ENCODE data around the gene CRB1. TPM values are rescaled to one million over a fixed set of nuclear protein-coding genes. Genes with fewer than 3 reads are reported as not detected.

Gene CRB1
- total RNA-seq, 1 experiment from 2014 or later = not detected

DNA sequence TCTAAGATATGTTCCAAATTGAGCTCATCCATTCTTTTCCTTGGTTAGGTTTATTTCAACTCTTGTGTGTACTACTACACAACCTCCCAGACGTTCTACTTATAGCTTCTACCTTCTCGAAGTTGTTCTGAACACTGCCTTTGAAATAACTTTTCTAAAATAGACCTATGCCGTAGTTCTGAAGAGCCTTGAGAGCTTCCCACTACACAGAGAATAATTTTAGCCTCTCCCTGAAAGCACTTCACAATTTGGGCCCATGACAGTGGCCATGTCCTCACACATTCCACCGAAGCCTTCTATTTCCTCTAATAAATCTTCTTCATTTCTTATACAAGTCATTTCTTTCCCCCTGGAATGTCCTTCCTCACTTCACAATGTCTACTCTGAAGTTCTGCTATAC lies 62.2 kb downstream of the CRB1 start:
- ChIA-PET POLR2A (ENCODE audit: unreplicated experiment) (no interaction called here), CTCF (no interaction called here)
- no TSS peak for BruUV-seq (replicated peaks)

DNA sequence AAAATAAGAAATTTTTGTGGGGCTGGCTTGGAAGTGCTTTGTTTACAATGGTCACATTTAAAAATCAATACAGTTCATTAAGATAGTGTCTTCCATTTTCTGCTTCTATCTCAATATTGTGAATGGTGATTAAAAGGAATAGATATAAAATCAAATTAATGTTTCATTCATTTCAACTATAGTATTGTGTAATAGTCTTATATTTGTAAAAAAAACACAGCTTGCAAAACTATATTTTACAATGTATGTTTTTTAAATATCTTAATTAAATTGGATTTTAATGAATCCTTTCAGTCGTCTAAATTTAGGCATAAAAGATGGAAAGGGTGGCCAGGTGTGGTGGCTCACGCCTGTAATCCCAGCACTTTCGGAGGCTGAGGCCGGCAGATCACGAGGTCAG lies 63.5 kb downstream of the CRB1 start:
- Histone ChIP-seq H3K4me1 (replicated peaks; ENCODE audit: insufficient read depth) (no peaks in the 10 kb centered on the region), H3K79me2 (ENCODE audit: low read depth) (no peaks in the 10 kb centered on the region), H3K4me3 (no peak overlapping the region), H3K4me2 (no peak overlapping the region), H3K9me2 (ENCODE audit: insufficient read depth) (no peaks in the 10 kb centered on the region), H3K27me3 (ENCODE audit: insufficient read depth, low read depth) (no peaks in the 10 kb centered on the region), H3F3A (ENCODE audit: insufficient read depth, low read depth) (no peaks in the 10 kb centered on the region), H3K27ac (no peak overlapping the region), H3K36me3 (ENCODE audit: low read depth) (no peaks in the 10 kb centered on the region), H2AFZ (no peak overlapping the region), H3K9me3 (ENCODE audit: insufficient read depth, low read depth) (no peaks in the 10 kb centered on the region), H4K20me1 (ENCODE audit: insufficient read depth) (no peaks in the 10 kb centered on the region)
- CTCF ChIA-PET = no interaction called here
- no peak for TF ChIP-seq EZH2 (IDR thresholded peaks at IDR 0.05; ENCODE audit: low read depth)
- TF ChIP-seq, protein P1, sequence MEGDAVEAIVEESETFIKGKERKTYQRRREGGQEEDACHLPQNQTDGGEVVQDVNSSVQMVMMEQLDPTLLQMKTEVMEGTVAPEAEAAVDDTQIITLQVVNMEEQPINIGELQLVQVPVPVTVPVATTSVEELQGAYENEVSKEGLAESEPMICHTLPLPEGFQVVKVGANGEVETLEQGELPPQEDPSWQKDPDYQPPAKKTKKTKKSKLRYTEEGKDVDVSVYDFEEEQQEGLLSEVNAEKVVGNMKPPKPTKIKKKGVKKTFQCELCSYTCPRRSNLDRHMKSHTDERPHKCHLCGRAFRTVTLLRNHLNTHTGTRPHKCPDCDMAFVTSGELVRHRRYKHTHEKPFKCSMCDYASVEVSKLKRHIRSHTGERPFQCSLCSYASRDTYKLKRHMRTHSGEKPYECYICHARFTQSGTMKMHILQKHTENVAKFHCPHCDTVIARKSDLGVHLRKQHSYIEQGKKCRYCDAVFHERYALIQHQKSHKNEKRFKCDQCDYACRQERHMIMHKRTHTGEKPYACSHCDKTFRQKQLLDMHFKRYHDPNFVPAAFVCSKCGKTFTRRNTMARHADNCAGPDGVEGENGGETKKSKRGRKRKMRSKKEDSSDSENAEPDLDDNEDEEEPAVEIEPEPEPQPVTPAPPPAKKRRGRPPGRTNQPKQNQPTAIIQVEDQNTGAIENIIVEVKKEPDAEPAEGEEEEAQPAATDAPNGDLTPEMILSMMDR (conservative IDR thresholded peaks at IDR 0.05) = no peak
- POLR2A ChIA-PET (ENCODE audit: unreplicated experiment) = interaction anchor here (0.6 kb wide), 1 partner anchor 150 kb away, joined by 6 read pairs; no protein-coding TSS in a partner anchor
- intact Hi-C loops (cut with micrococcal nuclease; ENCODE audit: unreplicated experiment) = no loop called here
- no peak for DNase-seq
- BruUV-seq (replicated peaks) = no TSS peak

More for the DNA sequence above, 62.2 kb downstream of the CRB1 start:
- TF ChIP-seq, protein P1 (conservative IDR thresholded peaks at IDR 0.05) = no peak
- TF ChIP-seq EZH2 (IDR thresholded peaks at IDR 0.05; ENCODE audit: low read depth) = no peak
- no peaks in the 10 kb centered on the region for H3F3A ChIP-seq (ENCODE audit: insufficient read depth, low read depth)
- H2AFZ ChIP-seq = 0 out of 2 replicates have a peak overlapping the region, but pooled peaks have one; percentile 56
- no peaks in the 10 kb centered on the region for H3K9me3 ChIP-seq (ENCODE audit: insufficient read depth, low read depth)
- H3K79me2 ChIP-seq (ENCODE audit: low read depth) = no peaks in the 10 kb centered on the region
- no peaks in the 10 kb centered on the region for H3K36me3 ChIP-seq (ENCODE audit: low read depth)
- H3K4me2 ChIP-seq = no peak overlapping the region
- no peak overlapping the region for H3K4me3 ChIP-seq
- no peaks in the 10 kb centered on the region for H3K4me1 ChIP-seq (replicated peaks; ENCODE audit: insufficient read depth)
- intact Hi-C loops (cut with micrococcal nuclease; ENCODE audit: unreplicated experiment) = no loop called here
- no peak for DNase-seq
- no peaks in the 10 kb centered on the region for H4K20me1 ChIP-seq (ENCODE audit: insufficient read depth)
- no peaks in the 10 kb centered on the region for H3K9me2 ChIP-seq (ENCODE audit: insufficient read depth)
- H3K27me3 ChIP-seq (ENCODE audit: insufficient read depth, low read depth) = no peaks in the 10 kb centered on the region
- H3K27ac ChIP-seq = no peak overlapping the region

DNA sequence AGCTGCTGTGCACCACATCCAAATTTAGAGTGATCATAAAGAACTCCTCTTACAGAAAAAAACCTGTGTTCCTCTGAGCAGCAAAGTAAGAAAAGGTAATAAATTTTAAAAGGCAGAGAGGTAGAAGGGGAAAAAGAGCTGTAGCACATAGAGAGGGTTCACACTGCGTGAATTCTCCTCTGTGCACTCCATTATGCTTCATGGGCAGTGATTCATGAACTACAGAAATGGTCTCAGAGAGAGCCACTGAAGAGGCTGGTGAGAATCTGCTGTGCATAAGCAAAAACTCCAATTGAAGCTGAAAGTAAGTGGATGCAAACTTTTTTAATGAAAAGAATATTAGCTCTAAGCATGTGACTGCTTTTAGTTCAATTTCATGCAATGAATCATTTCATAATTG lies 65.0 kb downstream of the CRB1 start:
- ChIA-PET POLR2A (ENCODE audit: unreplicated experiment) (interaction anchor here (0.6 kb wide), 1 partner anchor 202 kb away, joined by 5 read pairs; no protein-coding TSS in a partner anchor), CTCF (no interaction called here)
- Histone ChIP-seq H3K9me2 (ENCODE audit: insufficient read depth) (no peaks in the 10 kb centered on the region), H2AFZ (no peak overlapping the region), H3K4me3 (no peak overlapping the region), H3K27me3 (ENCODE audit: insufficient read depth, low read depth) (no peaks in the 10 kb centered on the region), H3F3A (ENCODE audit: insufficient read depth, low read depth) (no peaks in the 10 kb centered on the region), H3K36me3 (ENCODE audit: low read depth) (no peaks in the 10 kb centered on the region), H3K4me1 (replicated peaks; ENCODE audit: insufficient read depth) (no peaks in the 10 kb centered on the region), H3K4me2 (no peak overlapping the region), H3K27ac (no peak overlapping the region), H3K79me2 (ENCODE audit: low read depth) (no peaks in the 10 kb centered on the region), H4K20me1 (ENCODE audit: insufficient read depth) (no peaks in the 10 kb centered on the region), H3K9me3 (ENCODE audit: insufficient read depth, low read depth) (no peaks in the 10 kb centered on the region)
- no TSS peak for BruUV-seq (replicated peaks)
- TF ChIP-seq, protein P1 (conservative IDR thresholded peaks at IDR 0.05) = no peak
- no peak for TF ChIP-seq EZH2 (IDR thresholded peaks at IDR 0.05; ENCODE audit: low read depth)
- intact Hi-C loops (cut with micrococcal nuclease; ENCODE audit: unreplicated experiment) = no loop called here
- DNase-seq = no peak

Data from PC-9 (cell line).